Measurements from ENCODE around the gene PCBP3. TPM values are rescaled to one million over a fixed set of nuclear protein-coding genes. Genes with fewer than 3 reads are reported as not detected.
A peak's percentile ranks its signal among the peaks of the same experiment; 100 is the strongest.
"Not testable (repeated sequence)": the region's sequence is repeated elsewhere in the genome, so short reads cannot be mapped to it uniquely, and the experiment has no call there.

Gene PCBP3
- total RNA-seq, 2 experiments from 2014 or later, result 3.4 to 3.8 TPM

DNA sequence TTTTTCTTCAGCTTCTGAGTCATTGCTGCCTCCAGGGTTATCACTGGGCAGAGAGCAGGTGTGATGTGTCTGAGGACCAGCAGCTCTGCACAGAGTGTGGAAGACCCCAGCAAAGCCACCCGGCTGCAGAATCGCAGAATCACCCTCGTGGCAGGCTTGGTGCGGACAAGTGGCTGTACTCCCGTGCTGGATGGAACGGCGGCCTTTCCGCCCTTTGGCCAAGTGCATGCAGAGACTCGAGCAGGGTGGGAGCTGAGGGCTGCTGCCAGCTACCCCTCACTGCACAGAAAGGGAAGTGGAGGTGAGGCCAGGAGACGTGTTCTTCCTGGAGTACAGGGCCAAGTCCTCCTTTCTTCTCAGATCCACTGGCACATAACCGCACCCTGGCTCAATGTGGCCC is 162.5 kb downstream of the PCBP3 start:
- DNase-seq (peak in 1 of 14 experiments; percentile 4), ATAC-seq (ENCODE audit: poor library complexity) (no peak)
- POLR2A ChIA-PET, result no interaction called here
- H3K4me3 Mint-ChIP-seq, result no peak overlapping the region
- H3K36me3 ChIP-seq (ENCODE audit: insufficient read depth, low read length), result no peaks in the 10 kb centered on the region
- H3K27me3 Mint-ChIP-seq, result no peaks in the 10 kb centered on the region
- TF ChIP-seq, protein P1, sequence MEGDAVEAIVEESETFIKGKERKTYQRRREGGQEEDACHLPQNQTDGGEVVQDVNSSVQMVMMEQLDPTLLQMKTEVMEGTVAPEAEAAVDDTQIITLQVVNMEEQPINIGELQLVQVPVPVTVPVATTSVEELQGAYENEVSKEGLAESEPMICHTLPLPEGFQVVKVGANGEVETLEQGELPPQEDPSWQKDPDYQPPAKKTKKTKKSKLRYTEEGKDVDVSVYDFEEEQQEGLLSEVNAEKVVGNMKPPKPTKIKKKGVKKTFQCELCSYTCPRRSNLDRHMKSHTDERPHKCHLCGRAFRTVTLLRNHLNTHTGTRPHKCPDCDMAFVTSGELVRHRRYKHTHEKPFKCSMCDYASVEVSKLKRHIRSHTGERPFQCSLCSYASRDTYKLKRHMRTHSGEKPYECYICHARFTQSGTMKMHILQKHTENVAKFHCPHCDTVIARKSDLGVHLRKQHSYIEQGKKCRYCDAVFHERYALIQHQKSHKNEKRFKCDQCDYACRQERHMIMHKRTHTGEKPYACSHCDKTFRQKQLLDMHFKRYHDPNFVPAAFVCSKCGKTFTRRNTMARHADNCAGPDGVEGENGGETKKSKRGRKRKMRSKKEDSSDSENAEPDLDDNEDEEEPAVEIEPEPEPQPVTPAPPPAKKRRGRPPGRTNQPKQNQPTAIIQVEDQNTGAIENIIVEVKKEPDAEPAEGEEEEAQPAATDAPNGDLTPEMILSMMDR (IDR thresholded peaks at IDR 0.05), result no peak
- intact Hi-C loops (cut with DNase I, micrococcal nuclease), result no loop called here
- H3K27ac Mint-ChIP-seq, result no peak overlapping the region
- H3K4me3 ChIP-seq (ENCODE audit: low read length), result no peak overlapping the region
- CTCF ChIA-PET, result no interaction called here
- no peaks in the 10 kb centered on the region for H3K27me3 ChIP-seq (ENCODE audit: control insufficient read depth in 1 of 2, insufficient read depth in 2 of 2, low read length in 2 of 2)
- H3K9me3 Mint-ChIP-seq, result no peaks in the 10 kb centered on the region
- no peaks in the 10 kb centered on the region for H3K4me1 ChIP-seq (ENCODE audit: insufficient read depth, low read length)
- H3K4me1 Mint-ChIP-seq (ENCODE audit: low read depth), result no peaks in the 10 kb centered on the region
- no peaks in the 10 kb centered on the region for H3K36me3 Mint-ChIP-seq (ENCODE audit: low read depth)
- peaks cover 0 to 2% of the 10 kb centered on the region in 2 experiments for H3K9me3 ChIP-seq (ENCODE audit: control insufficient read depth in 1 of 2, insufficient read depth in 1 of 2, low read length in 2 of 2)
- H3K27ac ChIP-seq (ENCODE audit: low read depth in 1 of 2, low read length in 2 of 2), result no peak overlapping the region

DNA sequence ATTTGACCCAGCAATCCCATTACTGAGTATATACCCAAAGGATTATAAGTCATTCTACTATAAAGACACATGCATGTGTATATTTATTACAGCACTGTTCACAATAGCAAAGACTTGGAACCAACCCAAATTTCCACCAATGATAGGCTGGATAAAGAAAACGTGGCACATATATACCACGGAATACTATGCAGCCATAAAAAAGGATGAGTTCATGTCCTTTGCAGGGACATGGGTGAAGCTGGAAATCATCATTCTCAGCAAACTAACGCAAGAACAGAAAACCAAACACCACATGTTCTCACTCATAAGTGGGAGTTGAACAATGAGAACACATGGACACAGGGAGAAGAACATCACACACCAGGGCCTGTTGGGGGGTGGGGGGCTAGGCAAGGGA is 165.1 kb downstream of the PCBP3 start:
- H3K9me3 Mint-ChIP-seq; ATAC-seq (ENCODE audit: poor library complexity); POLR2A ChIA-PET; H3K4me3 ChIP-seq (ENCODE audit: low read length); H3K4me3 Mint-ChIP-seq; H3K27ac Mint-ChIP-seq; intact Hi-C loops (cut with DNase I, micrococcal nuclease); H3K27me3 Mint-ChIP-seq; CTCF ChIA-PET; H3K27ac ChIP-seq (ENCODE audit: low read depth in 1 of 2, low read length in 2 of 2); H3K27me3 ChIP-seq (ENCODE audit: control insufficient read depth in 1 of 2, insufficient read depth in 2 of 2, low read length in 2 of 2); DNase-seq; H3K36me3 ChIP-seq (ENCODE audit: insufficient read depth, low read length); H3K4me1 Mint-ChIP-seq (ENCODE audit: low read depth); H3K9me3 ChIP-seq (ENCODE audit: control insufficient read depth in 1 of 2, insufficient read depth in 1 of 2, low read length in 2 of 2); H3K36me3 Mint-ChIP-seq (ENCODE audit: low read depth); H3K4me1 ChIP-seq (ENCODE audit: insufficient read depth, low read length): not testable (repeated sequence)

DNA sequence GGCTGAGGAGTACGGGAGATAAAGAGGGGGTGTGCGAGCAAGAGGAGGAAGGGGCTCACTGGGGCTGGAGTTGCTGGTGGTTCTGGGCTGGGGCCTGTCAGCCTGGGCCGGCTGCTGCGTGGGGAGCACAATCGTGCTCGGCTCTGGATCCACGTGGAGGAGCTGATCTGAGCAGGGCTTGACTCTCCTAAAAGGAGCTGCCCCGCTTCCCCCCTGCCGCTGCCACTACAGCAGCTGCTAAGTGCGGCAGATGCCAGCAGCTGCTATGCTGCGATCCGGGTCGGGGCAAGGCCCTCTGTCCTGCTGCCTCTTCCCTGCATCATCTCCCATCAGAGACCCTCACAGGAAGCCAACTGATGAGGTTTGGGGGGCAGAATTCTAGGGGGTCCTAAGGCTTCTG is 165.9 kb downstream of the PCBP3 start:
- Histone ChIP-seq H3K4me3 (ENCODE audit: low read length) (no peak overlapping the region), H3K27me3 (ENCODE audit: control insufficient read depth in 1 of 2, insufficient read depth in 2 of 2, low read length in 2 of 2) (no peaks in the 10 kb centered on the region), H3K4me1 (ENCODE audit: insufficient read depth, low read length) (no peaks in the 10 kb centered on the region), H3K27ac (ENCODE audit: low read depth in 1 of 2, low read length in 2 of 2) (no peak overlapping the region), H3K36me3 (ENCODE audit: insufficient read depth, low read length) (no peaks in the 10 kb centered on the region), H3K9me3 (ENCODE audit: control insufficient read depth in 1 of 2, insufficient read depth in 1 of 2, low read length in 2 of 2) (no peaks in the 10 kb centered on the region)
- Mint-ChIP-seq H3K36me3 (ENCODE audit: low read depth) (no peaks in the 10 kb centered on the region), H3K9me3 (no peaks in the 10 kb centered on the region), H3K4me1 (ENCODE audit: low read depth) (no peaks in the 10 kb centered on the region), H3K27me3 (no peaks in the 10 kb centered on the region), H3K27ac (no peak overlapping the region), H3K4me3 (no peak overlapping the region)
- ChIA-PET POLR2A (no interaction called here), CTCF (no interaction called here)
- intact Hi-C loops (cut with DNase I, micrococcal nuclease), result no loop called here
- ATAC-seq (ENCODE audit: poor library complexity) (no peak), DNase-seq (no peak)
- TF ChIP-seq, protein P1 (IDR thresholded peaks at IDR 0.05), result no peak

DNA sequence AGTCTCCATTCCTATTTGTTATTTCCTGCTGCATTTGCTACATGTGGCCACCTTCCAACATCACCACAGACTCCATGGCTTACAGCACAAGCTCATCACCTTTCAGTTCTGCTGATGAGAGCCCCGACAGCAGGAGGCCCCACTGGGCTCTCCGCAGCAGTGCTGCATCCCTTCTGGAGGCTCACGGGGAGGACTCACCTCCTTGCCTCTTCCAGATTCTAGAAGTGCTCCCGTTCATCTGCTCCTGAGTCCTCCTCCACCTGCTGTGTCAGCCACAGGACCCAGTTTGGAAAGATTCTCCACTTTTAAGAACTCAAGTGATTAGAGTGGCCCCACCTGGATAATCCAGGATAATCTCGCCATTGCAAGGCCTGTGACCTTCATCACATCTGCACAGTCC is 167.6 kb downstream of the PCBP3 start:
- no peaks in the 10 kb centered on the region for H3K9me3 Mint-ChIP-seq
- Histone ChIP-seq H3K4me3 (ENCODE audit: low read length) (no peak overlapping the region), H3K4me1 (ENCODE audit: insufficient read depth, low read length) (no peaks in the 10 kb centered on the region), H3K27me3 (ENCODE audit: control insufficient read depth in 1 of 2, insufficient read depth in 2 of 2, low read length in 2 of 2) (no peaks in the 10 kb centered on the region), H3K9me3 (ENCODE audit: control insufficient read depth in 1 of 2, insufficient read depth in 1 of 2, low read length in 2 of 2) (no peaks in the 10 kb centered on the region), H3K27ac (ENCODE audit: low read depth in 1 of 2, low read length in 2 of 2) (no peak overlapping the region), H3K36me3 (ENCODE audit: insufficient read depth, low read length) (no peaks in the 10 kb centered on the region)
- no peaks in the 10 kb centered on the region for H3K27me3 Mint-ChIP-seq
- H3K27ac Mint-ChIP-seq, result no peak overlapping the region
- no peaks in the 10 kb centered on the region for H3K36me3 Mint-ChIP-seq (ENCODE audit: low read depth)
- POLR2A ChIA-PET, result no interaction called here
- intact Hi-C loops (cut with DNase I, micrococcal nuclease), result loop anchor here in 1 of 2 experiments (10.0 kb wide), 2 partner anchors 46 to 166 kb away; partner anchors contain the start of gene PCBP3
- ATAC-seq (ENCODE audit: poor library complexity), result no peak
- H3K4me3 Mint-ChIP-seq, result no peak overlapping the region
- TF ChIP-seq, protein P1 (IDR thresholded peaks at IDR 0.05), result no peak
- no peaks in the 10 kb centered on the region for H3K4me1 Mint-ChIP-seq (ENCODE audit: low read depth)
- DNase-seq, result no peak
- CTCF ChIA-PET, result no interaction called here

DNA sequence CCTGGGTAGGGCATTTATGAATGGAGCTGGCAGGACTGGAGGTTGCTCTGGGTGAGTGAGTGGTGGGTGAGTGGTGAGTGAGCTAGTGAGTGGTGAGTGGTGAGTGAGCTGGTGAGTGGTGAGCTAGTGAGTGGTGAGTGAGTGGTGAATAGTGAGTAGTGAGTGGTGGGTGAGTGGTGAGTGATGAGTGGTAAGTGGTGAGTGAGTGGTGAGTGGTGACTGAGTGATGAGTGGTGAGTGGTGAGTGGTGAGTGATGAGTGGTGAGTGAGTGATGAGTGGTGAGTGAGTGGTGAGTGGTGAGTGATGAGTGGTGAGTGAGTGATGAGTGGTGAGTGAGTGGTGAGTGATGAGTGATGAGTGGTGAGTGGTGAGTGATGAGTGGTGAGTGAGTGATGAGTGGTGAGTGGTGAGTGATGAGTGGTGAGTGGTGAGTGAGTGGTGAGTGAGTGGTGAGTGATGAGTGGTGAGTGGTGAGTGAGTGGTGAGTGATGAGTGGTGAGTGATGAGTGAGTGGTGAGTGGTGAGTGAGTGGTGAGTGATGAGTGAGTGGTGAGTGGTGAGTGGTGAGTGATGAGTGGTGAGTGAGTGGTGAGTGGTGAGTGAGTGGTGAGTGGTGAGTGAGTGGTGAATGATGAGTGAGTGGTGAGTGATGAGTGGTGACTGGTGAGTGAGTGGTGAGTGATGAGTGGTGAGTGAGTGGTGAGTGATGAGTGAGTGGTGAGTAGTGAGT is 170.8 kb downstream of the PCBP3 start:
- H3K27me3 ChIP-seq (ENCODE audit: control insufficient read depth in 1 of 2, insufficient read depth in 2 of 2, low read length in 2 of 2); H3K9me3 ChIP-seq (ENCODE audit: control insufficient read depth in 1 of 2, insufficient read depth in 1 of 2, low read length in 2 of 2); DNase-seq; CTCF ChIA-PET; H3K27ac Mint-ChIP-seq; H3K4me3 ChIP-seq (ENCODE audit: low read length); POLR2A ChIA-PET; H3K27me3 Mint-ChIP-seq; H3K4me1 ChIP-seq (ENCODE audit: insufficient read depth, low read length); H3K27ac ChIP-seq (ENCODE audit: low read depth in 1 of 2, low read length in 2 of 2); H3K36me3 Mint-ChIP-seq (ENCODE audit: low read depth); H3K4me3 Mint-ChIP-seq; H3K36me3 ChIP-seq (ENCODE audit: insufficient read depth, low read length); H3K9me3 Mint-ChIP-seq; ATAC-seq (ENCODE audit: poor library complexity): not testable (repeated sequence)
- H3K4me1 Mint-ChIP-seq (ENCODE audit: low read depth), result peaks cover 11% of the 10 kb centered on the region
- intact Hi-C loops (cut with DNase I, micrococcal nuclease), result loop anchor here in 1 of 2 experiments (10.0 kb wide), 2 partner anchors 50 to 170 kb away; partner anchors contain the start of gene PCBP3

Data from CD4-positive, alpha-beta T cell (primary cell).